WTC11 (cell line): ENCODE measurements around the gene MICAL2.

Experiments used
- ATF6 ChIP-seq: sonication (generic); formaldehyde crosslinking; IDR thresholded peaks from 2 replicates; pipeline ENCODE4 v1.8.1; 2023; ENCODE audit warnings: mild to moderate bottlenecking, missing genetic modification reagents
- CBFB ChIP-seq: sonication (generic); formaldehyde crosslinking; IDR thresholded peaks from 2 replicates; pipeline ENCODE4 v1.8.1; 2022; ENCODE audit warnings: mild to moderate bottlenecking, low read depth, missing genetic modification reagents
- CDX4 ChIP-seq: fragments of 250-450 bp; sonication (Bioruptor Pico); IDR thresholded peaks from 2 replicates; pipeline ENCODE4 v1.9.0; 2021; ENCODE audit warnings: moderate library complexity, mild to moderate bottlenecking, inconsistent platforms, borderline replicate concordance
- CREB1 ChIP-seq: sonication (generic); formaldehyde crosslinking; IDR thresholded peaks from 2 replicates; pipeline ENCODE4 v1.8.0; 2023; ENCODE audit warnings: mild to moderate bottlenecking, missing genetic modification reagents
- E2F5 ChIP-seq: sonication (generic); formaldehyde crosslinking; IDR thresholded peaks from 2 replicates; pipeline ENCODE4 v1.8.1; 2022; ENCODE audit warnings: mild to moderate bottlenecking, moderate library complexity, missing genetic modification reagents
- FOXP4 ChIP-seq: sonication (generic); formaldehyde crosslinking; IDR thresholded peaks from 2 replicates; pipeline ENCODE4 v1.8.0; 2022; ENCODE audit warnings: mild to moderate bottlenecking, missing genetic modification reagents
- JUN ChIP-seq: sonication (generic); formaldehyde crosslinking; IDR thresholded peaks from 2 replicates; pipeline ENCODE4 v1.8.0; 2023; ENCODE audit warnings: mild to moderate bottlenecking, missing genetic modification reagents
- MAX ChIP-seq: sonication (generic); formaldehyde crosslinking; IDR thresholded peaks from 2 replicates; pipeline ENCODE4 v1.8.0; 2022; ENCODE audit warnings: mild to moderate bottlenecking, missing genetic modification reagents
- MXD4 ChIP-seq: fragments of 250-450 bp; sonication (Bioruptor Pico); IDR thresholded peaks from 2 replicates; pipeline ENCODE4 v1.8.0; 2021; ENCODE audit warnings: mild to moderate bottlenecking, moderate library complexity, borderline replicate concordance
- PRRX2 ChIP-seq: fragments of 250-450 bp; sonication (Bioruptor Pico); IDR thresholded peaks from 2 replicates; pipeline ENCODE4 v1.8.0; 2021; ENCODE audit warnings: mild to moderate bottlenecking
- RELA ChIP-seq: sonication (generic); formaldehyde crosslinking; IDR thresholded peaks from 2 replicates; pipeline ENCODE4 v1.8.1; 2022; ENCODE audit warnings: missing genetic modification reagents, mild to moderate bottlenecking, borderline replicate concordance
- ZNF219 ChIP-seq: sonication (generic); formaldehyde crosslinking; IDR thresholded peaks from 2 replicates; pipeline ENCODE4 v1.8.0; 2023; ENCODE audit warnings: missing genetic modification reagents, mild to moderate bottlenecking, borderline replicate concordance
- ZNF263 ChIP-seq: sonication (generic); formaldehyde crosslinking; IDR thresholded peaks from 2 replicates; pipeline ENCODE4 v1.8.1; 2022; ENCODE audit warnings: low read depth, mild to moderate bottlenecking, moderate library complexity, missing genetic modification reagents
- TF ChIP-seq, protein P1 (sequence below): fragments of 200-600 bp; IDR thresholded peaks from 2 replicates; pipeline ENCODE4 v1.8.0; 2022; ENCODE audit warnings: antibody characterized with exemption

- TF ChIP-seq, protein P1, sequence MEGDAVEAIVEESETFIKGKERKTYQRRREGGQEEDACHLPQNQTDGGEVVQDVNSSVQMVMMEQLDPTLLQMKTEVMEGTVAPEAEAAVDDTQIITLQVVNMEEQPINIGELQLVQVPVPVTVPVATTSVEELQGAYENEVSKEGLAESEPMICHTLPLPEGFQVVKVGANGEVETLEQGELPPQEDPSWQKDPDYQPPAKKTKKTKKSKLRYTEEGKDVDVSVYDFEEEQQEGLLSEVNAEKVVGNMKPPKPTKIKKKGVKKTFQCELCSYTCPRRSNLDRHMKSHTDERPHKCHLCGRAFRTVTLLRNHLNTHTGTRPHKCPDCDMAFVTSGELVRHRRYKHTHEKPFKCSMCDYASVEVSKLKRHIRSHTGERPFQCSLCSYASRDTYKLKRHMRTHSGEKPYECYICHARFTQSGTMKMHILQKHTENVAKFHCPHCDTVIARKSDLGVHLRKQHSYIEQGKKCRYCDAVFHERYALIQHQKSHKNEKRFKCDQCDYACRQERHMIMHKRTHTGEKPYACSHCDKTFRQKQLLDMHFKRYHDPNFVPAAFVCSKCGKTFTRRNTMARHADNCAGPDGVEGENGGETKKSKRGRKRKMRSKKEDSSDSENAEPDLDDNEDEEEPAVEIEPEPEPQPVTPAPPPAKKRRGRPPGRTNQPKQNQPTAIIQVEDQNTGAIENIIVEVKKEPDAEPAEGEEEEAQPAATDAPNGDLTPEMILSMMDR = no peak
- TF ChIP-seq CDX4 (CRISPR knock-in tag) (no peak), ATF6 (no peak), CREB1 (CRISPR knock-in tag) (no peak), MAX (no peak), FOXP4 (CRISPR knock-in tag) (no peak), ZNF219 (CRISPR knock-in tag) (no peak), E2F5 (CRISPR knock-in tag) (no peak), JUN (no peak), ZNF263 (CRISPR knock-in tag) (no peak), CBFB (CRISPR knock-in tag) (no peak), RELA (CRISPR knock-in tag) (no peak), PRRX2 (no peak), MXD4 (no peak)
These were observed 185.6 kb downstream of the MICAL2 start for GRCh38 chr11:12295943-12296342.
